CD14-positive monocyte (primary cell): ENCODE measurements around the gene TNFRSF1A. TPM values are rescaled to one million over a fixed set of nuclear protein-coding genes. Genes with fewer than 3 reads are reported as not detected.

ENCODE experiments used
- DNase-seq, 3 donors: peaks; one replicate each; pipeline ENCODE4 v3.0.0-alpha.2; 2011 to 2022
- H2AFZ ChIP-seq: 2 replicates; pipeline ENCODE4 v1.6.0; 2012; ENCODE audit warnings: mild to moderate bottlenecking, low read depth, low read length, inconsistent platforms; ENCODE audit not compliant: insufficient read depth, poor library complexity, severe bottlenecking
- H3K27ac ChIP-seq, 2 donors: 1 replicate in 1 of 2; 2 replicates in 1 of 2; pipeline ENCODE4 v1.5.1; 2012 to 2013; ENCODE audit warnings: low read length in 2 of 2, control low read depth in 1 of 2, inconsistent platforms in 1 of 2, low read depth in 1 of 2, mild to moderate bottlenecking in 1 of 2
- H3K27me3 ChIP-seq, 2 donors: one replicate each; pipeline versions ENCODE4 v1.6.0 to v1.6.1; 2011 to 2013; ENCODE audit warnings: low read length in 2 of 2; ENCODE audit not compliant: control insufficient read depth in 2 of 2, insufficient read depth in 2 of 2
- H3K36me3 ChIP-seq, 2 donors: replicated peaks in 1 of 2; 1 replicate in 1 of 2; 2 replicates in 1 of 2; pipeline versions ENCODE4 v1.5.1 to v1.6.1; 2012 to 2013; ENCODE audit warnings: low read length in 2 of 2, control low read depth in 1 of 2, inconsistent platforms in 1 of 2, mild to moderate bottlenecking in 1 of 2; ENCODE audit not compliant: insufficient read depth in 2 of 2, control insufficient read depth in 1 of 2
- H3K4me1 ChIP-seq, 2 donors: 1 replicate in 1 of 2; 2 replicates in 1 of 2; pipeline versions ENCODE4 v1.5.1 to v1.6.1; 2012 to 2013; ENCODE audit warnings: low read length in 2 of 2, control low read depth in 1 of 2, inconsistent platforms in 1 of 2, mild to moderate bottlenecking in 1 of 2, moderate library complexity in 1 of 2; ENCODE audit not compliant: insufficient read depth in 2 of 2, control insufficient read depth in 1 of 2
- H3K4me2 ChIP-seq: replicated peaks from 2 replicates; pipeline ENCODE3; 2012; ENCODE audit warnings: low read length, moderate library complexity, mild to moderate bottlenecking; ENCODE audit not compliant: poor library complexity, severe bottlenecking; ENCODE audit errors: extremely low read depth
- H3K4me3 ChIP-seq, 3 experiments: fragments of 200-600 bp in 1 of 3; sonication (generic) in 1 of 3; replicated peaks in 1 of 3; 1 replicate in 2 of 3; 2 replicates in 1 of 3; pipeline ENCODE4 v1.5.1; 2011 to 2013; ENCODE audit warnings: low read length in 3 of 3, mild to moderate bottlenecking in 3 of 3, control low read depth in 2 of 3, low read depth in 2 of 3, inconsistent platforms in 1 of 3, moderate library complexity in 1 of 3
- H3K79me2 ChIP-seq: 2 replicates; pipeline ENCODE4 v1.6.0; 2012; ENCODE audit warnings: mild to moderate bottlenecking, control low read depth, inconsistent platforms, low read length, moderate library complexity; ENCODE audit not compliant: insufficient read depth
- H3K9ac ChIP-seq: 2 replicates; pipeline ENCODE4 v1.6.0; 2017; ENCODE audit warnings: low read length, mild to moderate bottlenecking; ENCODE audit not compliant: insufficient read depth, poor library complexity, severe bottlenecking
- H3K9me3 ChIP-seq, 2 donors: replicated peaks in 1 of 2; 1 replicate in 1 of 2; 2 replicates in 1 of 2; pipeline versions ENCODE4 v1.5.1 to v1.6.1; 2012 to 2013; ENCODE audit warnings: low read length in 2 of 2, control low read depth in 1 of 2; ENCODE audit not compliant: control insufficient read depth in 1 of 2, insufficient read depth in 1 of 2
- H4K20me1 ChIP-seq: 2 replicates; pipeline ENCODE4 v1.6.0; 2012; ENCODE audit warnings: mild to moderate bottlenecking, low read length, control low read depth, moderate library complexity; ENCODE audit not compliant: insufficient read depth
- H3K27ac Mint-ChIP-seq, 7 donors: one replicate each; pipeline ENCODE4 v1.8.0; 2020; ENCODE audit warnings: mild to moderate bottlenecking in 7 of 7, mixed read lengths in 7 of 7, moderate library complexity in 6 of 7, inconsistent platforms in 2 of 7
- H3K27me3 Mint-ChIP-seq, 3 donors: one replicate each; pipeline ENCODE4 v1.8.0; 2021 to 2022; ENCODE audit warnings: low read depth in 3 of 3, mild to moderate bottlenecking in 3 of 3, mixed read lengths in 3 of 3, moderate library complexity in 3 of 3, inconsistent platforms in 1 of 3
- H3K36me3 Mint-ChIP-seq, 2 donors: one replicate each; pipeline ENCODE4 v1.8.0; 2020; ENCODE audit warnings: mixed read lengths in 2 of 2, inconsistent platforms in 1 of 2, mild to moderate bottlenecking in 1 of 2
- H3K4me1 Mint-ChIP-seq: one replicate; pipeline ENCODE4 v1.8.0; 2020; ENCODE audit warnings: mild to moderate bottlenecking, mixed read lengths
- H3K4me3 Mint-ChIP-seq, 2 donors: one replicate each; pipeline ENCODE4 v1.8.0; 2020; ENCODE audit warnings: mild to moderate bottlenecking in 2 of 2, mixed read lengths in 2 of 2, moderate library complexity in 1 of 2
- H3K9me3 Mint-ChIP-seq, 7 donors: one replicate each; pipeline ENCODE4 v1.8.0; 2020 to 2022; ENCODE audit warnings: mixed read lengths in 7 of 7, mild to moderate bottlenecking in 6 of 7, moderate library complexity in 6 of 7, inconsistent platforms in 2 of 7
- CTCF ChIP-seq: fragments of 200-600 bp; IDR thresholded peaks from one replicate; pipeline ENCODE4 v1.8.0; 2022; ENCODE audit warnings: antibody characterized with exemption, mild to moderate bottlenecking
- WGBS: methylation state at CpG from one replicate; pipeline ENCODE4 v1.1.5; 2013; ENCODE audit warnings: missing lambda C conversion rate; ENCODE audit not compliant: insufficient coverage; 5-methylcytosine and 5-hydroxymethylcytosine counted together
- intact Hi-C, 2 donors: fragments of 100-400 bp; cut with micrococcal nuclease; formaldehyde crosslinking; loops; one replicate each; pipeline versions ENCODE4 v1.15.0 to v1.15.1; 2023
- polyA plus RNA-seq, 3 donors: library from polyadenylated mRNA; depleted of rRNA in 1 of 3; unstranded in 2 of 3; stranded (reverse) in 1 of 3; fragments of 300-500 nt in 2 of 3; fragments of >200 nt in 1 of 3; fragmentation: Illumina TruSeq in 2 of 3; gene quantifications; 1 replicate in 2 of 3; 2 replicates in 1 of 3; pipeline ENCODE4 v1.2.3, GENCODE V29; 2012 to 2021

TNFRSF1A gene
- polyA plus RNA-seq, 3 donors: 108 to 157 (median 152) TPM

- no peak for DNase-seq
- Histone ChIP-seq H3K4me1 (peaks cover 94 to 100% of the 10 kb centered on the region in 2 donors), H3K9ac (peak overlapping the region; percentile 73), H3K79me2 (peaks cover 99% of the 10 kb centered on the region), H3K27ac (peak overlapping the region; percentile 79 to 93), H3K36me3 (peaks cover 51 to 53% of the 10 kb centered on the region in 2 donors), H3K4me3 (peak overlapping the region; percentile 49 to 95 (median 90)), H2AFZ (no peak overlapping the region), H3K27me3 (no peaks in the 10 kb centered on the region), H3K4me2 (peak overlapping the region; percentile 98), H3K9me3 (no peaks in the 10 kb centered on the region), H4K20me1 (peaks cover 100% of the 10 kb centered on the region)
- no peak for TF ChIP-seq CTCF
- intact Hi-C loops: loop anchor here (5.0 to 10.0 kb wide), 4 partner anchors 42 to 202 kb away; partner anchors contain the start of genes SCNN1A (in 2 of the 2) and GAPDH (in 1 of the 2)
- no peak overlapping the region for H3K27ac Mint-ChIP-seq
- H3K36me3 Mint-ChIP-seq: peaks cover 49 to 55% of the 10 kb centered on the region in 2 donors
- WGBS: 59% methylated on average over 4 of the region's 13 CpGs
- peaks cover 0 to 1% (median 0%) of the 10 kb centered on the region in 3 donors for H3K27me3 Mint-ChIP-seq
- no peak overlapping the region for H3K4me3 Mint-ChIP-seq
- no peaks in the 10 kb centered on the region for H3K9me3 Mint-ChIP-seq
- H3K4me1 Mint-ChIP-seq: peaks cover 55% of the 10 kb centered on the region
Measured at GRCh38 chr12:6334940-6335450, 6.9 kb downstream of the TNFRSF1A start.

- no CpG with 5 or more reads among the region's 5 CpGs for WGBS
- Mint-ChIP-seq H3K4me1 (peaks cover 55% of the 10 kb centered on the region), H3K27ac (peak overlapping the region in 2 of 7 donors; percentile 93 to 98), H3K4me3 (no peak overlapping the region), H3K9me3 (no peaks in the 10 kb centered on the region), H3K36me3 (peaks cover 53 to 60% of the 10 kb centered on the region in 2 donors), H3K27me3 (peaks cover 0 to 1% (median 0%) of the 10 kb centered on the region in 3 donors)
- peak overlapping the region; percentile 98 for H3K4me2 ChIP-seq
- peak overlapping the region; percentile 79 to 93 for H3K27ac ChIP-seq
- no peak overlapping the region for H3K9ac ChIP-seq
- intact Hi-C loops: loop anchor here in 1 of 2 donors (10.0 kb wide), 1 partner anchor 200 kb away; the partner anchor contains the start of gene GAPDH
- H3K79me2 ChIP-seq: peaks cover 99% of the 10 kb centered on the region
- H4K20me1 ChIP-seq: peaks cover 100% of the 10 kb centered on the region
- no peaks in the 10 kb centered on the region for H3K9me3 ChIP-seq
- peaks cover 88 to 93% of the 10 kb centered on the region in 2 donors for H3K4me1 ChIP-seq
- DNase-seq: no peak
- peaks cover 57 to 58% of the 10 kb centered on the region in 2 donors for H3K36me3 ChIP-seq
- H2AFZ ChIP-seq: no peak overlapping the region
- no peaks in the 10 kb centered on the region for H3K27me3 ChIP-seq
- peak overlapping the region in 1 of 3 experiments; percentile 90 for H3K4me3 ChIP-seq
- TF ChIP-seq CTCF: no peak
Measured at GRCh38 chr12:6334359-6334758, 7.5 kb downstream of the TNFRSF1A start.
